ENCODE results near the gene AMELY.
"Not testable (repeated sequence)": the region's sequence is repeated elsewhere in the genome, so short reads cannot be mapped to it uniquely, and the experiment has no call there.

AMELY gene

GRCh38 chrY:6911253-6911881 lies at the start of gene AMELY:
Gene AMELY, minus strand, starts transcription at chrY:6911752. Its CDS starts 39,144 bp downstream, at chrY:6872608.
- no peak for DNase-seq

GRCh38 chrY:6949947-6950346 lies 38.4 kb upstream of the AMELY start:
- no peak for DNase-seq

GRCh38 chrY:6948378-6948777 lies 36.8 kb upstream of the AMELY start:
- no peak for DNase-seq

GRCh38 chrY:6947695-6948094 lies 36.1 kb upstream of the AMELY start:
- no peak for DNase-seq

- DNase-seq: no peak
Measured at GRCh38 chrY:6935497-6935896, 23.9 kb upstream of the AMELY start.

GRCh38 chrY:6931779-6932396 lies 20.3 kb upstream of the AMELY start:
- no peak for DNase-seq

GRCh38 chrY:6929237-6929636 lies 17.7 kb upstream of the AMELY start:
- DNase-seq: no peak

- no peak for DNase-seq
Measured at GRCh38 chrY:6928265-6928664, 16.7 kb upstream of the AMELY start.

GRCh38 chrY:6921061-6921460 lies 9.5 kb upstream of the AMELY start:
- DNase-seq: no peak

- no peak for DNase-seq
Measured at GRCh38 chrY:6913362-6913761, 1.8 kb upstream of the AMELY start.

GRCh38 chrY:6910372-6911252 lies 940 bp downstream of the AMELY start, which contains the start of gene TBL1Y:
Gene TBL1Y, plus strand, starts transcription at chrY:6910697. Its CDS starts 114,388 bp downstream, at chrY:7025085.
- no peak for DNase-seq

GRCh38 chrY:6909856-6910255 lies 1.7 kb downstream of the AMELY start:
- DNase-seq: no peak

- DNase-seq: no peak
Measured at GRCh38 chrY:6909118-6909521, 2.4 kb downstream of the AMELY start.

GRCh38 chrY:6908021-6908420 lies 3.5 kb downstream of the AMELY start:
- not testable (repeated sequence) for DNase-seq

GRCh38 chrY:6907591-6907990 lies 4.0 kb downstream of the AMELY start:
- DNase-seq: no peak

GRCh38 chrY:6902116-6902515 lies 9.4 kb downstream of the AMELY start:
- DNase-seq: not testable (repeated sequence)

GRCh38 chrY:6895236-6895635 lies 16.3 kb downstream of the AMELY start:
- no peak for DNase-seq

- DNase-seq: no peak
Measured at GRCh38 chrY:6894496-6894895, 17.1 kb downstream of the AMELY start.

- DNase-seq: no peak
Measured at GRCh38 chrY:6849384-6849783, 62.2 kb downstream of the AMELY start.

- DNase-seq: not testable (repeated sequence)
Measured at GRCh38 chrY:6842650-6843049, 68.9 kb downstream of the AMELY start.
